Endothelial cell of umbilical vein (primary cell): Measurements from ENCODE around the gene PRKCB. TPM values are rescaled to one million over a fixed set of nuclear protein-coding genes. Genes with fewer than 3 reads are reported as not detected.

Experiments
- BruUV-seq: library from RNA; stranded (reverse); fragments of 400-500 nt; replicated peaks from 2 replicates; lab custom pipeline; 2021; lab: Mats Ljungman, UMichigan
- CTCF ChIA-PET: fragments of 300-600, 350-600 bp; sonication (Branson Sonifier 250); formaldehyde crosslinking; loops from one replicate; lab custom pipeline; 2021; ENCODE audit warnings: antibody characterized with exemption, inconsistent platforms; lab: Charles Lee
- POLR2A ChIA-PET: fragments of 300-600, 350-600 bp; sonication (Branson Sonifier 250); formaldehyde crosslinking; loops from one replicate; lab custom pipeline; 2021; ENCODE audit warnings: antibody characterized with exemption, inconsistent platforms; lab: Charles Lee
- DNase-seq: peaks from one replicate; pipeline ENCODE4 v3.0.0-alpha.2; 2011; ENCODE audit warnings: low read depth, low spot score
- FAIRE-seq: peaks from 2 replicates; lab custom pipeline; 2011; peaks lifted over from hg19 to GRCh38; lab: Jason Lieb, UNC
- H2AFZ ChIP-seq: 2 replicates; pipeline ENCODE4 v1.6.0; 2012; ENCODE audit warnings: low read depth, low read length, control low read depth, inconsistent platforms
- H3K27ac ChIP-seq: 2 replicates; pipeline ENCODE4 v1.5.1; 2011; ENCODE audit warnings: low read depth, mild to moderate bottlenecking, control low read depth, low read length, moderate library complexity; ENCODE audit not compliant: insufficient read depth
- H3K27me3 ChIP-seq, 2 experiments: 2 replicates each; pipeline versions ENCODE4 v1.6.0 to v1.6.1; 2011; ENCODE audit warnings: low read length in 2 of 2, mixed read lengths in 1 of 2; ENCODE audit not compliant: control insufficient read depth in 2 of 2, insufficient read depth in 2 of 2
- H3K36me3 ChIP-seq, 2 experiments: 2 replicates in 1 of 2; 3 replicates in 1 of 2; pipeline ENCODE4 v1.5.1; 2011; ENCODE audit warnings: low read length in 2 of 2, mild to moderate bottlenecking in 1 of 2, moderate library complexity in 1 of 2; ENCODE audit not compliant: control insufficient read depth in 2 of 2, insufficient read depth in 2 of 2; ENCODE audit errors: extremely low read depth in 1 of 2
- H3K4me1 ChIP-seq: 3 replicates; pipeline ENCODE4 v1.5.1; 2011; ENCODE audit warnings: mild to moderate bottlenecking, low read length; ENCODE audit not compliant: control insufficient read depth, insufficient read depth; ENCODE audit errors: extremely low read depth
- H3K4me2 ChIP-seq: 2 replicates; pipeline ENCODE4 v1.6.1; 2011; ENCODE audit warnings: low read length, control low read depth, mixed read lengths; ENCODE audit not compliant: insufficient read depth
- H3K4me3 ChIP-seq, 3 experiments: fragments of 200-600 bp in 1 of 3; sonication (generic), shearing (Covaris generic) in 1 of 3; replicated peaks in 1 of 3; 2 replicates each; pipeline ENCODE4 v1.5.1; 2011 to 2016; ENCODE audit warnings: control low read depth in 3 of 3, low read length in 3 of 3, mild to moderate bottlenecking in 2 of 3, inconsistent platforms in 1 of 3, low read depth in 1 of 3, moderate library complexity in 1 of 3; ENCODE audit not compliant: insufficient read depth in 1 of 3
- H3K79me2 ChIP-seq: 2 replicates; pipeline ENCODE4 v1.6.0; 2012; ENCODE audit warnings: low read length, inconsistent platforms; ENCODE audit not compliant: control insufficient read depth, insufficient read depth
- H3K9ac ChIP-seq: replicated peaks from 2 replicates; pipeline ENCODE3; 2011; ENCODE audit warnings: low read length, control low read depth; ENCODE audit not compliant: insufficient read depth; ENCODE audit errors: extremely low read depth
- H3K9me1 ChIP-seq: replicated peaks from 3 replicates; pipeline ENCODE4 v1.6.0; 2011; ENCODE audit warnings: mild to moderate bottlenecking, low read length; ENCODE audit not compliant: control insufficient read depth, insufficient read depth; ENCODE audit errors: extremely low read depth
- H3K9me3 ChIP-seq: replicated peaks from 2 replicates; pipeline ENCODE4 v1.5.1; 2012; ENCODE audit warnings: low read length, inconsistent platforms; ENCODE audit not compliant: control insufficient read depth, insufficient read depth
- H4K20me1 ChIP-seq: replicated peaks from 2 replicates; pipeline ENCODE3; 2011; ENCODE audit warnings: mild to moderate bottlenecking, low read length; ENCODE audit not compliant: control insufficient read depth, insufficient read depth; ENCODE audit errors: extremely low read depth
- CTCF ChIP-seq, 2 donors: IDR thresholded peaks; 1 replicate in 1 of 2; 2 replicates in 1 of 2; pipeline ENCODE4 v1.5.1; 2011; ENCODE audit warnings: low read length in 2 of 2, mild to moderate bottlenecking in 2 of 2, moderate library complexity in 2 of 2, control low read depth in 1 of 2, inconsistent platforms in 1 of 2, low read depth in 1 of 2; ENCODE audit not compliant: insufficient read depth in 1 of 2; ENCODE audit errors: extremely low read depth in 1 of 2
- FOS ChIP-seq: IDR thresholded peaks from 2 replicates; pipeline ENCODE4 v1.6.1; 2011; ENCODE audit warnings: mild to moderate bottlenecking, low read length, moderate library complexity, borderline replicate concordance; ENCODE audit not compliant: insufficient read depth
- JUN ChIP-seq: IDR thresholded peaks from 2 replicates; pipeline ENCODE4 v1.6.1; 2011; ENCODE audit warnings: borderline replicate concordance, low read depth; ENCODE audit not compliant: insufficient read length, insufficient read depth
- MYC ChIP-seq: IDR thresholded peaks from one replicate; pipeline ENCODE4 v1.6.1; 2011; ENCODE audit warnings: mild to moderate bottlenecking, low read depth, low read length
- POLR2AphosphoS5 ChIP-seq: IDR thresholded peaks from 2 replicates; pipeline ENCODE4 v1.6.1; 2012; ENCODE audit warnings: low read depth, mild to moderate bottlenecking, control low read depth, low read length, moderate library complexity; ENCODE audit not compliant: insufficient read depth
- dilution Hi-C: fragments of 300-500 bp; cut with MboI; formaldehyde crosslinking; loops from one replicate; pipeline ENCODE4 v1.15.0; 2019; ENCODE audit warnings: low sequenced_read_pairs; ENCODE audit not compliant: extremely low pct_ligation_motif_present
- intact Hi-C: fragments of 100-400 bp; cut with micrococcal nuclease; formaldehyde crosslinking; loops from one replicate; pipeline ENCODE4 v1.10.0; 2022
- polyA plus RNA-seq, 4 experiments: library from polyadenylated mRNA; depleted of rRNA in 3 of 4; stranded (reverse) in 3 of 4; unstranded in 1 of 4; fragments of >200 nt; gene quantifications; 2 replicates each; pipeline versions ENCODE4 v1.2.1 to v1.2.3, GENCODE V29; 2011 to 2012; ENCODE audit warnings: missing spikeins in 1 of 4
- total RNA-seq: library from RNA; stranded (reverse); gene quantifications from 2 replicates; pipeline ENCODE4 v1.2.3, GENCODE V29; 2021
- TF ChIP-seq, protein P1 (sequence below): IDR thresholded peaks from 2 replicates; pipeline ENCODE4 v1.6.1; 2011; ENCODE audit not compliant: insufficient read depth, insufficient read length

PRKCB gene
- total and polyA plus RNA-seq, 2 donors (not counting 3 experiments of a cell fraction or from before 2014, with no cell fraction given) = 0.01 TPM; not detected in 1

DNA sequence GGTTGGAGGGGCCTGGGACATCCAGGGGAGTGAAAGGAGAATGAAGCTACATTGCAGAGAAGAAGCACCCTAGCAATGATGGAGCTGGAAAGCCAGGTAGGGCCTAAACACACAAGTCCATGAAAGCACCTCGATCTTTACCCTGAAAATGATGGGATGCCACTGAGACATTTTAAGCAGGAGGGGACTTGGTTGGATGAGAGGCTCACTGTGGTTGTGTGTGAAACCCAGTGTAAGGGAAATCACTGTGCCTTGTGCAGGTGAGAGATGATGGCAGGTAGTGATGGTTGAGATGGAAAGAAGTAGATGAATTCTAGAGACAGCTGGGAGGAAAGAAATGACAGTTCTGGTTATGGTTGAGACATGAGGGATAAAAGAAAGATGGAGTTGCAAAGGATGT is 287.5 kb downstream of the PRKCB start:
- FAIRE-seq = no peak
- Histone ChIP-seq H3K36me3 (no peaks in the 10 kb centered on the region), H3K4me2 (no peak overlapping the region), H3K9me3 (no peaks in the 10 kb centered on the region), H3K27me3 (no peaks in the 10 kb centered on the region), H3K4me3 (no peak overlapping the region), H3K79me2 (no peaks in the 10 kb centered on the region), H3K4me1 (no peaks in the 10 kb centered on the region), H4K20me1 (no peaks in the 10 kb centered on the region), H2AFZ (no peak overlapping the region), H3K9me1 (no peaks in the 10 kb centered on the region), H3K9ac (no peak overlapping the region), H3K27ac (no peak overlapping the region)
- TF ChIP-seq, protein P1, sequence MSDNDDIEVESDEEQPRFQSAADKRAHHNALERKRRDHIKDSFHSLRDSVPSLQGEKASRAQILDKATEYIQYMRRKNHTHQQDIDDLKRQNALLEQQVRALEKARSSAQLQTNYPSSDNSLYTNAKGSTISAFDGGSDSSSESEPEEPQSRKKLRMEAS = no peak
- TF ChIP-seq MYC (no peak), FOS (no peak), JUN (no peak), CTCF (IDR thresholded peaks at IDR 0.05; ENCODE audit: extremely low read depth in 1 of 2, insufficient read depth in 1 of 2, low read depth in 1 of 2, low read length in 2 of 2) (no peak), POLR2AphosphoS5 (no peak)
- POLR2A ChIA-PET = no interaction called here
- BruUV-seq = no TSS peak
- intact Hi-C loops = no loop called here
- CTCF ChIA-PET = interaction anchor here (1.4 kb wide), 1 partner anchor 12 kb away, joined by 3 read pairs; no protein-coding TSS in a partner anchor
- no peak for DNase-seq
- dilution Hi-C loops = no loop called here
